GM12874 (cell line): ENCODE results near the gene AP1G1.

ENCODE experiments used
- CTCF ChIP-seq: IDR thresholded peaks from 2 replicates; pipeline ENCODE4 v1.5.1; 2011; ENCODE audit warnings: low read depth, mild to moderate bottlenecking, control low read depth, low read length, moderate library complexity; ENCODE audit not compliant: insufficient read depth

AP1G1 gene

GRCh38 chr16:71778780-71779179 is 29.9 kb downstream of the AP1G1 start:
- no peak for TF ChIP-seq CTCF

GRCh38 chr16:71777329-71777728 is 31.3 kb downstream of the AP1G1 start:
- no peak for TF ChIP-seq CTCF

- no peak for TF ChIP-seq CTCF
Observed at GRCh38 chr16:71775949-71776348, 32.7 kb downstream of the AP1G1 start.

- TF ChIP-seq CTCF = no peak
Observed at GRCh38 chr16:71771571-71771970, 37.1 kb downstream of the AP1G1 start.

GRCh38 chr16:71769222-71769621 is 39.4 kb downstream of the AP1G1 start:
- no peak for TF ChIP-seq CTCF

- no peak for TF ChIP-seq CTCF
Observed at GRCh38 chr16:71767060-71767900, 41.4 kb downstream of the AP1G1 start.

GRCh38 chr16:71762186-71762585 is 46.4 kb downstream of the AP1G1 start:
- no peak for TF ChIP-seq CTCF

GRCh38 chr16:71761097-71761496 is 47.5 kb downstream of the AP1G1 start:
- no peak for TF ChIP-seq CTCF
